Trophoblast cell (in vitro differentiated cells and primary cell): ENCODE measurements around the gene LTB.
"Not testable (repeated sequence)": the region's sequence is repeated elsewhere in the genome, so short reads cannot be mapped to it uniquely, and the experiment has no call there.

Source experiments
- DNase-seq, 2 donors: peaks; one replicate each; pipeline ENCODE4 v3.0.0-alpha.2; 2016
- H2AFZ ChIP-seq: 2 replicates; pipeline ENCODE4 v1.6.1; 2013; ENCODE audit warnings: low read length, moderate library complexity, mild to moderate bottlenecking; ENCODE audit not compliant: insufficient read depth, poor library complexity
- H2AK5ac ChIP-seq: 2 replicates; pipeline ENCODE4 v1.6.1; 2013; ENCODE audit warnings: mild to moderate bottlenecking, low read length
- H2BK120ac ChIP-seq: 2 replicates; pipeline ENCODE4 v1.6.1; 2013; ENCODE audit warnings: low read length, mild to moderate bottlenecking, moderate library complexity; ENCODE audit not compliant: insufficient read depth, poor library complexity
- H2BK12ac ChIP-seq: 2 replicates; pipeline ENCODE4 v1.6.1; 2013; ENCODE audit warnings: mild to moderate bottlenecking, low read length, moderate library complexity
- H2BK5ac ChIP-seq: 2 replicates; pipeline ENCODE4 v1.6.1; 2013; ENCODE audit warnings: low read length, low read depth, moderate library complexity, mild to moderate bottlenecking; ENCODE audit not compliant: poor library complexity
- H3K14ac ChIP-seq: 2 replicates; pipeline ENCODE4 v1.6.1; 2013; ENCODE audit warnings: mild to moderate bottlenecking, low read length
- H3K18ac ChIP-seq: 2 replicates; pipeline ENCODE4 v1.6.1; 2013; ENCODE audit warnings: mild to moderate bottlenecking, low read length
- H3K23ac ChIP-seq: 2 replicates; pipeline ENCODE4 v1.6.1; 2013; ENCODE audit warnings: low read length
- H3K27ac ChIP-seq: 2 replicates; pipeline ENCODE4 v1.5.1; 2013; ENCODE audit warnings: low read depth, mild to moderate bottlenecking, inconsistent platforms, low read length, moderate library complexity
- H3K27me3 ChIP-seq: 2 replicates; pipeline ENCODE4 v1.6.1; 2013; ENCODE audit warnings: inconsistent platforms, mild to moderate bottlenecking, low read length, moderate library complexity; ENCODE audit not compliant: insufficient read depth
- H3K36me3 ChIP-seq, 2 experiments: 1 replicate in 1 of 2; 2 replicates in 1 of 2; pipeline ENCODE4 v1.6.1; 2013; ENCODE audit warnings: low read length in 2 of 2, mild to moderate bottlenecking in 2 of 2, moderate library complexity in 1 of 2; ENCODE audit not compliant: insufficient read depth in 2 of 2, control insufficient read depth in 1 of 2
- H3K4ac ChIP-seq: 2 replicates; pipeline ENCODE4 v1.6.1; 2013; ENCODE audit warnings: low read depth, mild to moderate bottlenecking, low read length, moderate library complexity
- H3K4me1 ChIP-seq, 2 experiments: 1 replicate in 1 of 2; 2 replicates in 1 of 2; pipeline ENCODE4 v1.6.1; 2013; ENCODE audit warnings: low read length in 2 of 2, mild to moderate bottlenecking in 2 of 2, moderate library complexity in 1 of 2; ENCODE audit not compliant: insufficient read depth in 2 of 2, control insufficient read depth in 1 of 2
- H3K4me2 ChIP-seq: 2 replicates; pipeline ENCODE4 v1.6.1; 2013; ENCODE audit warnings: inconsistent platforms, mild to moderate bottlenecking, low read length, moderate library complexity
- H3K4me3 ChIP-seq: 2 replicates; pipeline ENCODE4 v1.5.1; 2013; ENCODE audit warnings: mild to moderate bottlenecking, low read depth, low read length, inconsistent platforms
- H3K79me1 ChIP-seq: one replicate; pipeline ENCODE4 v1.6.1; 2013; ENCODE audit warnings: low read length
- H3K79me2 ChIP-seq: 2 replicates; pipeline ENCODE4 v1.6.1; 2013; ENCODE audit warnings: low read length, mild to moderate bottlenecking; ENCODE audit not compliant: control insufficient read depth, insufficient read depth, poor library complexity
- H3K9ac ChIP-seq: 2 replicates; pipeline ENCODE4 v1.6.1; 2013; ENCODE audit warnings: mild to moderate bottlenecking, low read length
- H3K9me3 ChIP-seq: 2 replicates; pipeline ENCODE4 v1.6.1; 2013; ENCODE audit warnings: low read depth, mild to moderate bottlenecking, control low read depth, inconsistent platforms, low read length; ENCODE audit not compliant: insufficient read depth
- H4K12ac ChIP-seq: 2 replicates; pipeline ENCODE4 v1.6.1; 2013; ENCODE audit warnings: low read depth, mild to moderate bottlenecking, low read length, moderate library complexity
- H4K8ac ChIP-seq: 2 replicates; pipeline ENCODE4 v1.6.1; 2013; ENCODE audit warnings: low read depth, mild to moderate bottlenecking, low read length, moderate library complexity
- H4K91ac ChIP-seq: one replicate; pipeline ENCODE4 v1.6.1; 2013; ENCODE audit warnings: low read depth, mild to moderate bottlenecking, low read length, moderate library complexity
- WGBS: extraction: QIAGEN DNeasy Blood & Tissue Kit; methylation state at CpG from one replicate; pipeline ENCODE4 v1.1.7; 2013; ENCODE audit warnings: missing lambda C conversion rate; ENCODE audit not compliant: insufficient read length, insufficient coverage; ENCODE audit errors: extremely low coverage; 5-methylcytosine and 5-hydroxymethylcytosine counted together

Gene LTB

GRCh38 chr6:31597006-31597405 lies 14.8 kb upstream of the LTB start:
- no CpG with 5 or more reads among the region's 2 CpGs for WGBS

GRCh38 chr6:31592396-31592771 lies 10.2 kb upstream of the LTB start:
- H3K27ac ChIP-seq: no peak overlapping the region
- H3K4me2 ChIP-seq: no peak overlapping the region
- no peak overlapping the region for H2AFZ ChIP-seq
- H3K36me3 ChIP-seq: no peaks in the 10 kb centered on the region
- no peak overlapping the region for H3K4ac ChIP-seq
- H2BK120ac ChIP-seq: no peak overlapping the region
- H4K12ac ChIP-seq: no peak overlapping the region
- H3K23ac ChIP-seq: no peak overlapping the region
- H3K79me1 ChIP-seq: no peaks in the 10 kb centered on the region
- DNase-seq: no peak
- H3K27me3 ChIP-seq: no peaks in the 10 kb centered on the region
- no peaks in the 10 kb centered on the region for H3K9me3 ChIP-seq
- no peak overlapping the region for H3K18ac ChIP-seq
- no peak overlapping the region for H3K9ac ChIP-seq
- no peak overlapping the region for H4K8ac ChIP-seq
- H3K79me2 ChIP-seq: no peaks in the 10 kb centered on the region
- WGBS: no CpG with 5 or more reads among the region's 7 CpGs
- H2AK5ac ChIP-seq: no peak overlapping the region
- H3K4me1 ChIP-seq: no peaks in the 10 kb centered on the region
- no peak overlapping the region for H3K4me3 ChIP-seq
- no peak overlapping the region for H4K91ac ChIP-seq
- H2BK5ac ChIP-seq: no peak overlapping the region
- no peak overlapping the region for H3K14ac ChIP-seq
- H2BK12ac ChIP-seq: no peak overlapping the region

More at GRCh38 chr6:31597006-31597405, 14.8 kb upstream of the LTB start:
- Histone ChIP-seq H3K4ac (no peak overlapping the region), H4K12ac (no peak overlapping the region), H3K4me3 (no peak overlapping the region), H3K23ac (no peak overlapping the region), H3K79me2 (no peaks in the 10 kb centered on the region), H3K14ac (no peak overlapping the region), H4K8ac (no peak overlapping the region), H3K27ac (no peak overlapping the region), H3K4me2 (no peak overlapping the region), H2AK5ac (no peak overlapping the region), H2BK12ac (no peak overlapping the region), H4K91ac (no peak overlapping the region), H3K9me3 (no peaks in the 10 kb centered on the region), H2BK120ac (no peak overlapping the region), H3K36me3 (no peaks in the 10 kb centered on the region), H3K79me1 (no peaks in the 10 kb centered on the region), H3K9ac (no peak overlapping the region), H3K27me3 (no peaks in the 10 kb centered on the region), H3K4me1 (no peaks in the 10 kb centered on the region), H2AFZ (no peak overlapping the region), H2BK5ac (no peak overlapping the region), H3K18ac (no peak overlapping the region)
- peak in 1 of 2 donors; percentile 37 for DNase-seq

GRCh38 chr6:31590691-31591090 lies 8.5 kb upstream of the LTB start:
- WGBS: no CpG with 5 or more reads among the region's 5 CpGs
- not testable (repeated sequence) for H3K27ac ChIP-seq, H2AFZ ChIP-seq, H3K27me3 ChIP-seq, H3K79me2 ChIP-seq, H3K14ac ChIP-seq, H3K36me3 ChIP-seq, H3K9ac ChIP-seq, H3K4me1 ChIP-seq, H3K79me1 ChIP-seq, H2BK120ac ChIP-seq, H2AK5ac ChIP-seq, H3K18ac ChIP-seq, H3K9me3 ChIP-seq, H3K4me2 ChIP-seq, H2BK12ac ChIP-seq, H4K8ac ChIP-seq, H3K4ac ChIP-seq, H3K4me3 ChIP-seq, DNase-seq, H2BK5ac ChIP-seq, H4K91ac ChIP-seq, H4K12ac ChIP-seq, H3K23ac ChIP-seq

- H2BK120ac ChIP-seq: no peak overlapping the region
- no peak overlapping the region for H3K18ac ChIP-seq
- no peak overlapping the region for H3K14ac ChIP-seq
- H3K4me2 ChIP-seq: no peak overlapping the region
- peak overlapping the region; percentile 22 for H4K91ac ChIP-seq
- H2BK12ac ChIP-seq: no peak overlapping the region
- WGBS: no CpG with 5 or more reads among the region's 9 CpGs
- H3K4me1 ChIP-seq: no peaks in the 10 kb centered on the region
- H3K79me1 ChIP-seq: no peaks in the 10 kb centered on the region
- no peak overlapping the region for H2BK5ac ChIP-seq
- H3K9me3 ChIP-seq: no peaks in the 10 kb centered on the region
- no peaks in the 10 kb centered on the region for H3K79me2 ChIP-seq
- peak overlapping the region; percentile 37 for H2AFZ ChIP-seq
- H3K27ac ChIP-seq: no peak overlapping the region
- no peak overlapping the region for H4K8ac ChIP-seq
- H3K4me3 ChIP-seq: no peak overlapping the region
- no peaks in the 10 kb centered on the region for H3K36me3 ChIP-seq
- H3K4ac ChIP-seq: no peak overlapping the region
- no peak for DNase-seq
- no peaks in the 10 kb centered on the region for H3K27me3 ChIP-seq
- peak overlapping the region; percentile 21 for H4K12ac ChIP-seq
- H3K23ac ChIP-seq: no peak overlapping the region
- H2AK5ac ChIP-seq: no peak overlapping the region
- no peak overlapping the region for H3K9ac ChIP-seq
Measured at GRCh38 chr6:31588871-31589650, 6.8 kb upstream of the LTB start.
